Left lobe of liver (tissue), 2 donors: ENCODE results near the gene PRSS3. TPM values are rescaled to one million over a fixed set of nuclear protein-coding genes. Genes with fewer than 3 reads are reported as not detected.
A peak's percentile ranks its signal among the peaks of the same experiment; 100 is the strongest.
"Not testable (repeated sequence)": the region's sequence is repeated elsewhere in the genome, so short reads cannot be mapped to it uniquely, and the experiment has no call there.

Experiments
- ATAC-seq: fragments of 200-7000 bp; cut with Tn5 transposase; one replicate; pipeline ENCODE4 v1.9.1; 2020; ENCODE audit warnings: mild to moderate bottlenecking, moderate library complexity
- DNase-seq: peaks from one replicate; pipeline ENCODE4 v3.0.0-alpha.2; 2020; ENCODE audit warnings: low spot score
- total RNA-seq: library from RNA; stranded (reverse); gene quantifications from one replicate; pipeline ENCODE4 v1.2.1, GENCODE V29; 2021
- donor health status: DM: no; HTN: no; CAD: no; lungs with moderate emphysema.
- donor health status: DM: no; HTN: yes; CAD: no.

PRSS3 gene
- 5.3 TPM for total RNA-seq

GRCh38 chr9:33795281-33795680 lies at the start of gene PRSS3:
Gene PRSS3 (plus strand): TSS chr9:33795561. CDS start chr9:33795574, 13 bp downstream.
- ATAC-seq (no peak), DNase-seq (no peak)

- ATAC-seq (no peak), DNase-seq (no peak)
These were observed 46.6 kb upstream of the PRSS3 start for GRCh38 chr9:33748633-33749304.

- DNase-seq, ATAC-seq: not testable (repeated sequence)
These were observed 46.1 kb upstream of the PRSS3 start for GRCh38 chr9:33749305-33749654.

DNA sequence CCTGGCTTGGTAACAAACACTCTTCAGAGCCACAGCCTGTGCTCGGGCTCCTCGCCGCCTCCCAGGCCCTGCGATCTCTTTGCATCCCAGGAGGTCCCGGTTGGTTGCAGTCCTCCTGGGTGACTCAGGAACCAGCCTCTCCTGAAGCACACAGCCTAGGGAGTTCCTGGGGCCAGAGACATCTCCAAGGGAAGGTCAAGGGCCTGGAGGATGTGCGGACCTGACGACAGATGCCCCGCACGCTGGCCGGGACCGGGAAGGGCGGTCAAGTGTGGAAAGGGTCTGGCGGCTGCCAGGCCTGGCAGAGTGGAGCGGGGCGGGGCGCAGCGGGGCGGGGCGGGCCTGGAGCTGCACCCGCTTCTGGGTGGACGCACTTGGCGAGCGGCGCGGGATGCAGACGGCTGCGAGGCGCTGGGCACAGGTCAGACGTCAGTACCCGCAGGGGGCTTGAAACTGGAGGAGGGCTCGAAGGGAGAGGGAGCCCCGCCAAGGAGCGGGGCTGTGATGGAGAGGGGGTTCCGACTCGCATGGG lies 45.0 kb upstream of the PRSS3 start:
- peak; percentile 80 for ATAC-seq
- DNase-seq, result peak; percentile 55

DNA sequence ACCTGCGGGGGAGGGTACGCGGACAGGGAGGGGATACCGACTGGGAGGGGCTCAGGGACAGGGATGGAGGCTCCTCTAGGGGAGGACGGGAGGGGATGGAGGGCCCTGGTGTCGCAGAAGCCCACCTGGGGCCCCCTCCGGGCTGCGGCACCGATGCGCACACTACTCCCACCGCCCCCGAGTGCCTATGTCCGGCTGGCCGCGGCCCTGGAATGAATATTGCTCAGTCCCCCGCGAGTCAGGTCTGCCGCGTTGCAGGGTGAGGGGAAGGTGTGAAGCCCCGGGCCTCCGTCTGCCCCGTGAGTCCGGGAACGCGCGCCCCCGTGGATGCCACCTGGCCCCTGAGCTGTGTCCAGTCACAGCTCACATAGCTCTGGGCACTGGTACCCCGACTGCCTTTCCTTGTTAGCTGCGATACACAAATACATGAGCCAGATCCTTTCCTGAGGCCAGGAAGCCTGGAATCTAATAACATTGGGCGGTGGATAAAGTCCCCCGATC lies 44.5 kb upstream of the PRSS3 start:
- ATAC-seq (peak; percentile 6), DNase-seq (no peak)

- DNase-seq, result no peak
- ATAC-seq, result no peak
These were observed 43.7 kb upstream of the PRSS3 start for GRCh38 chr9:33751536-33752129.

DNA sequence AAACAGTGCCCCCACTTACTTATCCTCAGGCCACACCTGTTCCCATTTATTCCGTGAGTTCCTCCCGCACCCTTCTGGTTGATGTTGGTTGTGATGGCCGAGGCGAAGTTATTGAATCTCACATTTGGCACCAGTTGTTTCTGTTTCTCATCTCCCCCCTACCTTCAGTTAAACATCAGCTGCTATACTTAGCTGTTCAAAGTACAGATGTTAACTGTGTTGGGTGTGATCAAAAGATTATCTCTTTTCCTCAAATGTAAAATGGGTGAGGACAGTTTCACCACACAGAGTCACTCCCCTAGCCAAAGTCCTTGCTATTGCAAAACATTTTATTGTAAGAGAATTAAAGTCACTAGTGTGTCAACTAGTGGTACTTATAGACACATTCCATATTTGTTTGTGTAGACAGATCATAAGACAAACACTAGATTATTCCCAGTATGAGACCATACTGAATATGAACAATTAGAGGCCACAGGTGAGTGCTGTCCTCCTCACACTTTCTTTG lies 43.2 kb upstream of the PRSS3 start:
- ATAC-seq, result peak; percentile 77
- no peak for DNase-seq

DNA sequence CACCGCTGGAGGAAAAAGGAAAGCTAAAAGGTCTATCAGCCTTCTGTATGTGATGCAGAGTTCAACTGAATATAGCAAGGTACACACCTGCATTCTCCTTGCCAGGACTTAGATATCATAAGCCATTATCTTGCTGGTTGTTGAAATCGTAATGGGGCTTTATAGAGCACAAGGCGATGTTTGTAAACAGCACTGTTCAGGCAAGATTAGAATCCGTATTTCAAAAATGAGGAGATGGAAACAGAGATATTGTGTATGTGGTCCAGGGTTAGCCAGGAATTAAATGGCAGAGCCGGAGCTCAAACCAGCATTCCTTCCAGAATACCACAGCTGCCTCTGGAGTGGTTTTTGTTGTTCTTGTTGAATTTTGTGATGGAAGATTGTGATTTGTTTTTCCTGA lies 42.6 kb upstream of the PRSS3 start:
- not testable (repeated sequence) for DNase-seq
- peak; percentile 10 for ATAC-seq

DNA sequence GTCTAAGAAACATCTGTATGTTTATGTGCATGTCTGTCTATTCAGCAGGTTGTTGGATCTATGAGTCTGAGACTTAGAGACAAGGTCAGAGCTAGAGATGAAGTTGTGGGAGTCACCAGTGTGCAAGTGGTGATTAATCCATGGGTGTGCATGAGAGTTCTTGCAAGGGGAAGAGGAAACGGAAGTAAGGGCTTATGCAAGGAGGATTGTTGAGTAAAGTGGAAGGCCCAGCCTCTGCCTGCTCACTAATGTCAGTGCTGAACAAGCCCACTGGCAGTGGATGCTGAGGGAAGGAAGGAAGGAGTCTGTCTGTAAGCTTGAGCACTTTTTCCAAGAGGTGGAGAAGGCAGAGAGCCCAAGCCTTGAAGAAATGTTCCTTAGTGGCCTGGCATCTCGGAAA lies 35.7 kb upstream of the PRSS3 start:
- not testable (repeated sequence) for DNase-seq
- ATAC-seq, result peak; percentile 38

GRCh38 chr9:33762343-33762742 lies 33.0 kb upstream of the PRSS3 start:
- DNase-seq (no peak), ATAC-seq (peak; percentile 55)

- ATAC-seq, DNase-seq: not testable (repeated sequence)
These were observed 31.7 kb upstream of the PRSS3 start for GRCh38 chr9:33763709-33764108.

DNA sequence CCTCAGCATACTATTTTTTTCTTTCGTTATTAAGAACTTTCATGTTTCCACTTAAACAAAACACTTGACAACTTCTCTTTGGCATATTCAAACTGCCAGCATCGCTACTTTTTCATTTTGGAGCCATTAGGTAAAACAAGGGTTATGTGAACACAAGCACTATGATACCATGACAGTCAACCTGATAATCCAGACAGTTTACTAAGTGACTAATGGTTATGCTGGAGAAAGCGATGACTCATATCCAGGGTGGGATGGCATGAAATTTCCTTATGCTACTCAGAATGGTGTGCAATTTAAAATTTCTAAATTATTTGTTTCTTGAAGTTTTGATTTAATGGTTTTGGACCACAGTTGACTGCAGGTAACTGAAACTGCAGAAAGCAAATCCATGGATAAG lies 29.9 kb upstream of the PRSS3 start:
- ATAC-seq, result no peak
- no peak for DNase-seq

- ATAC-seq, DNase-seq: not testable (repeated sequence)
These were observed 25.0 kb upstream of the PRSS3 start for GRCh38 chr9:33770156-33770880.

- not testable (repeated sequence) for ATAC-seq, DNase-seq
These were observed 22.2 kb upstream of the PRSS3 start for GRCh38 chr9:33773135-33773534.

GRCh38 chr9:33774074-33774659 lies 21.2 kb upstream of the PRSS3 start:
- not testable (repeated sequence) for ATAC-seq, DNase-seq

GRCh38 chr9:33776578-33776977 lies 18.8 kb upstream of the PRSS3 start:
- no peak for ATAC-seq
- no peak for DNase-seq

DNA sequence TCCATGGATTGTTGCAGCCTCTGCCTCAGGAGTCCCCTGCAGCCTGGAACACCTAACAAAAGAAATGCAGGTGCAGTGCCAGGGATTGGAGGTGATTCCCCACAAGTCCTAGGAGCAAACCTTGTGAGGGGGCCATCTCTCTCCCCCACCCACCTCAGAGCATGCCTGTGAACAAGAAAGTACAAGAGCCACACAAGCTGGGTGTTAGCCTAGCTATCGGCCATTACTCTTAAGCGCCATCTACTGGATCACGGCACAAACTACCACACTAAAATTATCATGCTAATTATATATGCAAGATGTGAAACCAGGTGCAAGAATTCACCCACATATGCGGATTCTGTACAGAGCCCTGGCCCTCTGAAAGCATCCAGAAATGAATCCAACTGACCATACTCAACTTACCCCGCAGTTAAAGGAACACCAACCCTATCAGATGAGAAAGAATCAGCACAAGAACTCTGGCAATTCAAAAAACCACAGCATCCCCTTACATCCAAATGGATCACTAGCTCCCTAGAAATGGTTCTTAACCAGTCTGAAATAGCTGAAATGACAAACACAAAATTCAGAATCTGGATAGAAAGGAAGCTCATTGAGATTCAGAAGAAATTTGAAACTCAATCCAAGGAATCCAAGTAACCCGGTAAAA lies 16.5 kb upstream of the PRSS3 start:
- ATAC-seq (peak; percentile 98), DNase-seq (no peak)

DNA sequence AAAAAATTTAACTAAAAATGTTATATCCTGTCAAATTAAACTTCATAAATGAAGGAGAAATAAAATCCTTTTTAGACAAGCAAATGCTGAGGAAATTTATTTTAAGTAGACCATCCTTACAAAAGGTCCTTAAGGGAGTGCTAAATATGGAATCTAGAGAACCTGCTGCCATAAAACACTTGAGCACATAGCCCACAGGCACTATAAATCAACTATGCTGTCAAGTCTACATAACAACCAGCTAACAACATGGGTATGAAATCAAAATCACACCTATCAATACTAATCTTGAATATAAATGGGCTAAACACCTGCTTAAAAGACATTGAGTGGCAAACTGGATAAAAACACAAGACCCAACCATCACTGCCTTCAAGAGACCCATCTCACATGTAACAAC lies 15.1 kb upstream of the PRSS3 start:
- ATAC-seq (no peak), DNase-seq (no peak)

GRCh38 chr9:33781736-33782135 lies 13.6 kb upstream of the PRSS3 start:
- DNase-seq, result no peak
- ATAC-seq, result no peak

- ATAC-seq, result no peak
- no peak for DNase-seq
These were observed 12.8 kb upstream of the PRSS3 start for GRCh38 chr9:33782395-33783152.
